ENCODE results near the gene BOLL.

GRCh38 chr2:197782126-197782525 lies 3.0 kb downstream of the BOLL start:
- no peak for TF ChIP-seq CTCF (IDR thresholded peaks at IDR 0.05)
- TF ChIP-seq ZFX (IDR thresholded peaks at IDR 0.05; ENCODE audit: borderline replicate concordance), result no peak
